T-helper 9 cell (primary cell): Measurements from ENCODE around the gene AKAP6.

Source experiments
- DNase-seq: peaks from one replicate; pipeline ENCODE4 v3.0.0-alpha.2; 2020

Gene AKAP6

GRCh38 chr14:32491416-32492016 lies 162.4 kb downstream of the AKAP6 start:
- DNase-seq = no peak

GRCh38 chr14:32492457-32492856 lies 163.4 kb downstream of the AKAP6 start:
- DNase-seq = no peak

GRCh38 chr14:32494609-32495434 lies 165.7 kb downstream of the AKAP6 start:
- no peak for DNase-seq

GRCh38 chr14:32495435-32495734 lies 166.3 kb downstream of the AKAP6 start:
- no peak for DNase-seq

GRCh38 chr14:32497248-32497647 lies 168.2 kb downstream of the AKAP6 start:
- DNase-seq = no peak

- DNase-seq = no peak
Measured at GRCh38 chr14:32507029-32507984, 178.2 kb downstream of the AKAP6 start.

GRCh38 chr14:32508281-32508680 lies 179.2 kb downstream of the AKAP6 start:
- no peak for DNase-seq

GRCh38 chr14:32509632-32510187 lies 180.6 kb downstream of the AKAP6 start:
- no peak for DNase-seq

GRCh38 chr14:32510815-32511214 lies 181.7 kb downstream of the AKAP6 start:
- DNase-seq = no peak

- DNase-seq = no peak
Measured at GRCh38 chr14:32512348-32512747, 183.2 kb downstream of the AKAP6 start.

- DNase-seq = no peak
Measured at GRCh38 chr14:32512813-32513212, 183.7 kb downstream of the AKAP6 start.

- no peak for DNase-seq
Measured at GRCh38 chr14:32513571-32514009, 184.5 kb downstream of the AKAP6 start.

GRCh38 chr14:32514236-32514635 lies 185.1 kb downstream of the AKAP6 start:
- no peak for DNase-seq

GRCh38 chr14:32514681-32515080 lies 185.6 kb downstream of the AKAP6 start:
- no peak for DNase-seq

GRCh38 chr14:32524609-32525375 lies 195.7 kb downstream of the AKAP6 start:
- no peak for DNase-seq

- no peak for DNase-seq
Measured at GRCh38 chr14:32525591-32525990, 196.5 kb downstream of the AKAP6 start.

- no peak for DNase-seq
Measured at GRCh38 chr14:32530800-32531199, 201.7 kb downstream of the AKAP6 start.

GRCh38 chr14:32531942-32532515 lies 202.9 kb downstream of the AKAP6 start:
- no peak for DNase-seq

GRCh38 chr14:32534145-32534544 lies 205.0 kb downstream of the AKAP6 start:
- no peak for DNase-seq

- DNase-seq = no peak
Measured at GRCh38 chr14:32536175-32536574, 207.1 kb downstream of the AKAP6 start.

- no peak for DNase-seq
Measured at GRCh38 chr14:32537166-32537565, 208.1 kb downstream of the AKAP6 start.

- no peak for DNase-seq
Measured at GRCh38 chr14:32542507-32542906, 213.4 kb downstream of the AKAP6 start.
